HepG2 (cell line): ENCODE results near the gene DPM1. TPM values are rescaled to one million over a fixed set of nuclear protein-coding genes. Genes with fewer than 3 reads are reported as not detected.

Source experiments
- CERS6 ChIP-seq: sonication (generic); formaldehyde crosslinking; IDR thresholded peaks from 2 replicates; pipeline ENCODE4 v1.5.0; 2020; ENCODE audit warnings: missing genetic modification reagents
- HNF1B ChIP-seq: sonication (generic); formaldehyde crosslinking; IDR thresholded peaks from 2 replicates; pipeline ENCODE4 v1.5.1; 2020; ENCODE audit warnings: mild to moderate bottlenecking, moderate library complexity, missing genetic modification reagents
- MIER3 ChIP-seq: IDR thresholded peaks from 2 replicates; pipeline ENCODE4 v1.6.1; 2016; ENCODE audit warnings: missing compliant biosample characterization, borderline replicate concordance
- MLLT10 ChIP-seq: sonication (generic); formaldehyde crosslinking; IDR thresholded peaks from 2 replicates; pipeline ENCODE4 v1.4.0; 2020; ENCODE audit warnings: missing genetic modification reagents
- NCOA5 ChIP-seq: sonication (generic); formaldehyde crosslinking; IDR thresholded peaks from 2 replicates; pipeline ENCODE4 v1.4.0; 2020; ENCODE audit warnings: missing genetic modification reagents
- POGK ChIP-seq: sonication (generic); formaldehyde crosslinking; conservative IDR thresholded peaks from 2 replicates; pipeline ENCODE4 v1.8.0; 2022; ENCODE audit warnings: mild to moderate bottlenecking, moderate library complexity, missing genetic modification reagents
- RFX5 ChIP-seq: IDR thresholded peaks from 2 replicates; pipeline ENCODE4 v1.6.1; 2011; ENCODE audit warnings: low read depth, low read length, improper control_type of control experiment
- SNAPC5 ChIP-seq: sonication (generic); formaldehyde crosslinking; IDR thresholded peaks from 2 replicates; pipeline ENCODE4 v1.8.1; 2023; ENCODE audit warnings: mild to moderate bottlenecking, missing genetic modification reagents, borderline replicate concordance
- TAF1 ChIP-seq: sonication (generic); formaldehyde crosslinking; IDR thresholded peaks from 2 replicates; pipeline ENCODE4 v1.4.0; 2020; ENCODE audit warnings: missing genetic modification reagents
- TFAP4 ChIP-seq: sonication (generic); IDR thresholded peaks from 2 replicates; pipeline ENCODE4 v1.6.1; 2016; ENCODE audit warnings: low read depth, borderline replicate concordance
- TRAFD1 ChIP-seq: sonication (generic); formaldehyde crosslinking; IDR thresholded peaks from 2 replicates; pipeline ENCODE4 v1.5.1; 2020; ENCODE audit warnings: missing genetic modification reagents, mild to moderate bottlenecking, borderline replicate concordance
- ZBTB46 ChIP-seq: sonication (generic); formaldehyde crosslinking; IDR thresholded peaks from 2 replicates; pipeline ENCODE4 v1.4.0; 2020; ENCODE audit warnings: mild to moderate bottlenecking, missing genetic modification reagents, borderline replicate concordance
- ZBTB49 ChIP-seq: sonication (generic); formaldehyde crosslinking; IDR thresholded peaks from 2 replicates; pipeline ENCODE4 v1.4.0; 2020; ENCODE audit warnings: missing genetic modification reagents, borderline replicate concordance
- ZFAT ChIP-seq: sonication (generic); formaldehyde crosslinking; conservative IDR thresholded peaks from 2 replicates; pipeline ENCODE4 v1.8.1; 2023; ENCODE audit warnings: missing genetic modification reagents, inconsistent platforms
- ZFP36L2 ChIP-seq: sonication (generic); formaldehyde crosslinking; IDR thresholded peaks from 2 replicates; pipeline ENCODE4 v1.4.0; 2020; ENCODE audit warnings: missing genetic modification reagents
- ZNF138 ChIP-seq: sonication (generic); formaldehyde crosslinking; IDR thresholded peaks from 2 replicates; pipeline ENCODE4 v1.5.0; 2020; ENCODE audit warnings: mild to moderate bottlenecking, low read depth, missing genetic modification reagents
- ZNF546 ChIP-seq: sonication (generic); formaldehyde crosslinking; conservative IDR thresholded peaks from 2 replicates; pipeline ENCODE4 v1.8.1; 2023; ENCODE audit warnings: mild to moderate bottlenecking, missing genetic modification reagents
- polyA plus RNA-seq, 8 experiments: library from polyadenylated mRNA; depleted of rRNA in 3 of 8; stranded (reverse) in 7 of 8; unstranded in 1 of 8; fragments of >200 nt; fragmentation: Illumina TruSeq in 4 of 8; extraction: Trizol in 4 of 8; gene quantifications; 2 replicates each; pipeline versions ENCODE4 v1.2.1 to v1.2.3, GENCODE V29; 2011 to 2016; ENCODE audit warnings: low read depth in 4 of 8, missing spikeins in 1 of 8, mixed read lengths in 1 of 8; ENCODE audit not compliant: insufficient read depth in 1 of 8
- total RNA-seq, 5 experiments: library from RNA; depleted of rRNA; stranded (reverse); fragments of >200 nt; fragmentation: Illumina TruSeq; extraction: Trizol; gene quantifications; 2 replicates each; pipeline ENCODE4 v1.2.3, GENCODE V29; 2016; ENCODE audit warnings: low read depth in 1 of 5

DPM1 gene
- total and polyA plus RNA-seq, 2 of the 13 experiments (the other 11 are each of a cell fraction or from before 2014, with no cell fraction given), result 83.2 to 161 TPM

- TF ChIP-seq ZBTB49 (CRISPR knock-in tag) (no peak), MLLT10 (no peak), ZFAT (CRISPR knock-in tag) (no peak), RFX5 (no peak), ZNF546 (no peak), NCOA5 (no peak), ZFP36L2 (CRISPR knock-in tag) (no peak), TFAP4 (0 out of 2 replicates have a peak, but pooled peaks have one; percentile 12), CERS6 (CRISPR knock-in tag) (no peak), TAF1 (CRISPR knock-in tag) (no peak), ZNF138 (CRISPR knock-in tag) (no peak), SNAPC5 (CRISPR knock-in tag) (no peak), HNF1B (no peak), TRAFD1 (CRISPR knock-in tag) (no peak), MIER3 (CRISPR knock-in tag) (no peak), POGK (CRISPR knock-in tag) (no peak), ZBTB46 (CRISPR knock-in tag) (no peak)
These were observed 29.3 kb upstream of the DPM1 start (continued) for GRCh38 chr20:50987493-50988210.
